AG10803 (cell line): ENCODE results near the gene UBE2O.

Experiments
- DNase-seq: peaks from one replicate; pipeline ENCODE4 v3.0.0; 2010; ENCODE audit warnings: low read depth
- H3K4me3 ChIP-seq: 2 replicates; pipeline ENCODE4 v1.5.1; 2011; ENCODE audit warnings: mild to moderate bottlenecking, low read length, control low read depth
- CTCF ChIP-seq: conservative IDR thresholded peaks from 2 replicates; pipeline ENCODE4 v1.5.1; 2011; ENCODE audit warnings: mild to moderate bottlenecking, low read length, control low read depth, inconsistent platforms

The UBE2O gene

GRCh38 chr17:76467366-76467765, 14.4 kb upstream of the UBE2O start, which contains the start of gene AANAT:
Gene AANAT, plus strand, starts transcription at chr17:76467603. Its CDS starts 1,144 bp downstream, at chr17:76468747.
- DNase-seq, result no peak

GRCh38 chr17:76466775-76467130, 13.8 kb upstream of the UBE2O start:
- no peak overlapping the region for H3K4me3 ChIP-seq
- no peak for TF ChIP-seq CTCF
- DNase-seq, result no peak

More at GRCh38 chr17:76467366-76467765, 14.4 kb upstream of the UBE2O start, which contains the start of gene AANAT:
- TF ChIP-seq CTCF, result no peak
- H3K4me3 ChIP-seq, result no peak within 1 kb of the TSS

- no peak for TF ChIP-seq CTCF
- no peak overlapping the region for H3K4me3 ChIP-seq
- DNase-seq, result no peak
These were observed 9.8 kb upstream of the UBE2O start for GRCh38 chr17:76462556-76463290.

- DNase-seq, result peak; percentile 49
- no peak for TF ChIP-seq CTCF
- H3K4me3 ChIP-seq, result no peak overlapping the region
These were observed 9.0 kb upstream of the UBE2O start for GRCh38 chr17:76461765-76462555.

- H3K4me3 ChIP-seq, result no peak overlapping the region
- no peak for DNase-seq
- no peak for TF ChIP-seq CTCF
These were observed 6.7 kb upstream of the UBE2O start for GRCh38 chr17:76459674-76460073.

- H3K4me3 ChIP-seq, result no peak overlapping the region
- TF ChIP-seq CTCF, result peak; percentile 69
- peak; percentile 54 for DNase-seq
These were observed 5.9 kb upstream of the UBE2O start for GRCh38 chr17:76458580-76459490.
